Neuron (in vitro differentiated cells): Measurements from ENCODE around the gene GPC6.

Source experiments
- H2AFZ ChIP-seq: one replicate; pipeline ENCODE4 v1.6.1; 2013; ENCODE audit warnings: low read depth, mild to moderate bottlenecking, inconsistent platforms, low read length, moderate library complexity
- H3K27me3 ChIP-seq: one replicate; pipeline ENCODE4 v1.6.1; 2013; ENCODE audit warnings: low read length; ENCODE audit not compliant: insufficient read depth
- H3K36me3 ChIP-seq: one replicate; pipeline ENCODE4 v1.6.1; 2013; ENCODE audit warnings: low read length; ENCODE audit not compliant: insufficient read depth
- H3K4me1 ChIP-seq: one replicate; pipeline ENCODE4 v1.6.1; 2013; ENCODE audit warnings: low read length; ENCODE audit not compliant: insufficient read depth
- H3K4me3 ChIP-seq: 2 replicates; pipeline ENCODE4 v1.5.1; 2013; ENCODE audit warnings: mild to moderate bottlenecking, low read length, moderate library complexity
- H3K9me3 ChIP-seq: one replicate; pipeline ENCODE4 v1.6.1; 2013; ENCODE audit warnings: low read length

The GPC6 gene

DNA sequence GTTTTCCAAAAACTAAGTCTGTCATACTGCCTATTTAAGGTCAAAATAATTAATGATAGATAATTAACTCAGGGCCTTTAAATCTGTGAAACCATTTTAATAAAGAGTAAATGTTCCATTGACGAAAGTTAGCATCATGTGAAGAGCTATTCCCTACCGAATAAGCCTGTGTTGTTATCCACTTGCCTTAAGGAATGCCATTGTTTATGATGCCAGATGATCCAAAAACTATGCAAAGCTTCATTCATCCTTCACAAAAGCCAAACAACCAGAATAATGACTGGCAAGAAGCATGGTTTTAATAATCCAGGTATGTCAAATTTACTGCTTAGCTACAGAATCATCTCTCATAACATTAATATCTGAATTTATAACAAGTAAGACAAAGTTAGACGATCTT is 6.5 kb upstream of the GPC6 start:
- Histone ChIP-seq H3K36me3 (no peaks in the 10 kb centered on the region), H3K9me3 (no peaks in the 10 kb centered on the region), H2AFZ (no peak overlapping the region), H3K27me3 (no peaks in the 10 kb centered on the region), H3K4me3 (no peak overlapping the region), H3K4me1 (peaks cover 25% of the 10 kb centered on the region)

DNA sequence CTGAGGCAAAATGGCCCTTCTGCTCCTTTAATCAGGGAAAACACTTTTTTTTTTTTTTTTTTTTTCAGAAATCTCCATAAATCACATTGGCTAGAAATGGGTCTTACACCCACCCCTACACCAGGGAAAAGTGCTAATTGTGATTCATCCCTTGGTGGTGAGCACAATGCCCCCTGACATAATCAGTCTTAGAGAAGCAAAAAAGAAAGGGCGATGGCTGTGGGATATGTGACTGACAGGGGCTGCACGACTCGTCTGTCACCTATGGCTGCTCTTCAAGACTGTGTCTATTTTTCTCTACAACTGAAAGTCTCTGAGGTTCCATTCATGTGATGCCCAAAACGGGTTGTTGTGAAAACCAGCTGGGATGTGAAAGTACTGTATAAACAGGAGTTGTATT is 3.6 kb upstream of the GPC6 start:
- H3K27me3 ChIP-seq, result no peaks in the 10 kb centered on the region

DNA sequence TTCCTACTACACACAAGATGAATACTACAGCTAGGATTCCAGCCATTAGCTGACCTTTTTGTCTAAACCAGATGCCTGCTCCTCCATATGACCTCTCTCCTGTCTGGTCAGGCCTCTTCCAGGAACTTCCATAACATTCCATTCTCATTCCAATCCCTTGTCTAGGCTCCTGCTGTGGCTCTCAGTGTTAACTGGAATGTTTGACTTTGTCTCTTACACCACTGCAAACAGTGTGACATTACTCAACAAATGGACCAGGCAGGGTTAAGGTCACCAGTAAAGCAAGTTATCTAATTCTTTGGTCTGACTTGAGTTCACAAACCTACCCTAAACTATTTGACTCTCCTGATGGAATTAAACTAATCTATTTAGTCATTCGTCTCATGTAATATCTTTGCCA is 2.1 kb upstream of the GPC6 start:
- H3K36me3 ChIP-seq, result no peaks in the 10 kb centered on the region
- H3K4me1 ChIP-seq, result peaks cover 34% of the 10 kb centered on the region
- H3K27me3 ChIP-seq, result no peaks in the 10 kb centered on the region
- no peaks in the 10 kb centered on the region for H3K9me3 ChIP-seq
- H3K4me3 ChIP-seq, result no peak overlapping the region
- H2AFZ ChIP-seq, result no peak overlapping the region

More for the DNA sequence above, 3.6 kb upstream of the GPC6 start:
- Histone ChIP-seq H3K9me3 (no peaks in the 10 kb centered on the region), H3K36me3 (no peaks in the 10 kb centered on the region), H3K4me3 (no peak overlapping the region), H2AFZ (peak overlapping the region; percentile 6), H3K4me1 (peaks cover 30% of the 10 kb centered on the region)

DNA sequence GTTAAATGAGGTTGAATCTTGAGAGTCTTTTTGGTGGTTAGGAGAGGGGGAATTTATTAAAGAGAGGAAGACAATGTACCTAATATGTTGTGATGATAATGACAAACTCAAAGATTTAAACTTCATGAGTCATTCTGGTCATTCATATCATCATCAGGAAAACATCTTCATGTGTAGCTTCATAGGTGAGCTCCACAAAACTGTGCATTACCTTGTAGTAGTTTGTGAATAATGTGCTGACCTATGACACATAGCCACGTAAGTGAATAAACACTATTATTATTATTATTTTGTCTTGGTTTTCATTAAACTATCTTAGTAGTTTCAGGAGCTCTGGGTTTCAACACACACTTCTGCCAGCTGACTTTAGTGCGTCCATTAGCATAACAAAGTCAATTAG is 997 bp upstream of the GPC6 start:
- H3K27me3 ChIP-seq, result no peaks in the 10 kb centered on the region
- peak overlapping the region; percentile 85 for H3K4me3 ChIP-seq
- H3K36me3 ChIP-seq, result no peaks in the 10 kb centered on the region
- peaks cover 45% of the 10 kb centered on the region for H3K4me1 ChIP-seq
- H2AFZ ChIP-seq, result no peak overlapping the region
- H3K9me3 ChIP-seq, result no peaks in the 10 kb centered on the region

DNA sequence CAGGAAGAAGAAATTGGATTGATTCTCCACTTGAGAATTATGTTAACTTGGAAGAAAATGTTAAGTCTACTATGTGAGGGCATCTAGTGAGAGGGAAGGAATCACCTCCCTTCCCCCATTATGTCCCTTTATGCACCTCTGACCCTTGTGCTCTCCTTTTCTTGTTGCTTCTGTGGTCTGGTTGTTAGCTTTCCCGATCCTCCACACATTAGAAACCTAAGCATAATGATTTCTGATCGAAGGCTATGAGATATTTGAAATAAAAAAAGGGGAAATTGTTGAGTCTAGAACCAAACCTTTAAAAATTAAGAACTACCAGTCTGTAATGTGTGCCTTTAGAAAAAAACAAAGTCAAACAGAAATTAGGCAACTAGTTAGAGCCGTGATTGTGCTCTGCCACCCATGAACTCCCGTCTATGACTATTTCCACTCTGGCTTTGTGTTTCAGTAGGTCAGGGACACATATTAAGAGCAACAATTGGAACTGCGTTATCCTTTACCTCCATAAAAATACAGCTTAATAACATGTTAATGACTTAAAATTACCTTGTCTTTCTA is 463 bp upstream of the GPC6 start:
- Histone ChIP-seq H3K4me1 (peaks cover 47% of the 10 kb centered on the region), H3K36me3 (no peaks in the 10 kb centered on the region), H3K27me3 (no peaks in the 10 kb centered on the region), H2AFZ (peak overlapping the region; percentile 99), H3K9me3 (no peaks in the 10 kb centered on the region), H3K4me3 (peak overlapping the region; percentile 85)

DNA sequence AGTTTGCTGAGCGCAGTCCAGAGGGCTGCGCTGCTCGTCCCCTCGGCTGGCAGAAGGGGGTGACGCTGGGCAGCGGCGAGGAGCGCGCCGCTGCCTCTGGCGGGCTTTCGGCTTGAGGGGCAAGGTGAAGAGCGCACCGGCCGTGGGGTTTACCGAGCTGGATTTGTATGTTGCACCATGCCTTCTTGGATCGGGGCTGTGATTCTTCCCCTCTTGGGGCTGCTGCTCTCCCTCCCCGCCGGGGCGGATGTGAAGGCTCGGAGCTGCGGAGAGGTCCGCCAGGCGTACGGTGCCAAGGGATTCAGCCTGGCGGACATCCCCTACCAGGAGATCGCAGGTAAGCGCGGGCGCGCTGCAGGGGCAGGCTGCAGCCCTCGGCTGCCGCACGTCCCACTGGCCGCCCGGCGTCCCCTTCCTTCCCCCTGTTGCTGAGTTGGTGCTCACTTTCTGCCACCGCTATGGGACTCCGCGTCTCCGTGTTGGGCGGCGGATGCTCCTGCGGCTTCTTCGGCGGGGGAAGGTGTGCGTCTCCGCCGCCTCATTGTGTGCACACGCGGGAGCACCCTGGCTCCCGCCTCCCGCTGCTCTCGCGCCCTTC is 772 bp downstream of the GPC6 start:
- H3K36me3 ChIP-seq, result no peaks in the 10 kb centered on the region
- H3K27me3 ChIP-seq, result no peaks in the 10 kb centered on the region
- peaks cover 47% of the 10 kb centered on the region for H3K4me1 ChIP-seq
- H3K9me3 ChIP-seq, result no peaks in the 10 kb centered on the region
- H3K4me3 ChIP-seq, result peak overlapping the region; percentile 85
- peak overlapping the region; percentile 99 for H2AFZ ChIP-seq

DNA sequence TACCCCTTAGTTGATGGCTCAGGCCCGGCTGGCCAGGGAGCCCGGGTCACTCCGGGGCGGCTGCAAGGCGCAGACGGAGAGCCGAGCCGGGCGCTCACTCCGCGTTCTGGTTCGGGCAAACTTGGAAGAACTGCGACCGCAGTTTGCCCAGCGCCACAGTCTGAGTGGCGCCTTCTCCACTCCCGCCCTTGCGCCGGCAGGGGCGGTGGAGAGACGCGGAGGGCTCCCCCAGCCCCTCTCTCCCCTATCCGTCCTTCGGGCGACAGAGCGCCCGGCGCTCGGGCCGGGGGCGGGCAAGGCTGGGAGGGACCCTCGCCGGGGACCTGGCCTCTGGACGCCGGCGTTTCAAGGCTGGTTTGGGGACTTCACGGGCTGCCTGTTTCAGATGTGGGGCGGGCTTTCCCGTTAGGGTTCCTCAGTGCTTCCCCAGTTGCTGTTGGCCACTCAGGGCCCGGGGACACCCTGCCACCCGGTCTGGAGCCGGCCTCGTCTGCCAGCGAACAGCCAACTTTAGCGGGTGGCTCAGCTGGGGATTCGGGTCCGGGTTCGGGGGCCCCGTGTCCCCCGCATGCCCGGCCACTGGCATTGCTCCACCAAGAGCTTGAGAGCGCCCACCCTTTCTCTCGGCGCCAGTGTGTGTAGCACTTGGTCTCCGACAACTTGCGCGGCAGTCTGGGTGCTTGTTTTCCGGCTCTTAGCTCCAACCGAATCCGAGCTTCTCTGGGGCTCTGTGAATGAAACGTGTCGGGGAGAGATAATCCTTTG is 1.5 kb downstream of the GPC6 start:
- H3K4me1 ChIP-seq, result peaks cover 42% of the 10 kb centered on the region
- H3K27me3 ChIP-seq, result no peaks in the 10 kb centered on the region
- peak overlapping the region; percentile 85 for H3K4me3 ChIP-seq
- peak overlapping the region; percentile 99 for H2AFZ ChIP-seq
- H3K36me3 ChIP-seq, result no peaks in the 10 kb centered on the region
- H3K9me3 ChIP-seq, result no peaks in the 10 kb centered on the region

DNA sequence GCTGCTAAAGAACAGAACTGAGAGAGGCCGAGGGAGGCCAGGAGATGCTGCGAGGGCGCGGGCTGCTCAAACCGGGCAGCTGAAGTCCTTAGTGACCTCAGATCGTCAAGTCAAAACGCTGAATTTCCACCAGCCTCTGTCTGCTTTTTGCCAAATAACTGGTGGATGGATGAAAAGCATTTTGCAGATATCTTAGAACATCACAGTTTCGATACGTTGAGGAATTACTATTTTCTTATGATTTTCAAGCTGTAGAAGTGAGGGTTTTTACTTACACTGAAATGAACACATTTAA is 2.0 kb downstream of the GPC6 start:
- Histone ChIP-seq H2AFZ (peak overlapping the region; percentile 99), H3K36me3 (no peaks in the 10 kb centered on the region), H3K27me3 (no peaks in the 10 kb centered on the region), H3K9me3 (no peaks in the 10 kb centered on the region), H3K4me1 (peaks cover 37% of the 10 kb centered on the region), H3K4me3 (peak overlapping the region; percentile 85)

DNA sequence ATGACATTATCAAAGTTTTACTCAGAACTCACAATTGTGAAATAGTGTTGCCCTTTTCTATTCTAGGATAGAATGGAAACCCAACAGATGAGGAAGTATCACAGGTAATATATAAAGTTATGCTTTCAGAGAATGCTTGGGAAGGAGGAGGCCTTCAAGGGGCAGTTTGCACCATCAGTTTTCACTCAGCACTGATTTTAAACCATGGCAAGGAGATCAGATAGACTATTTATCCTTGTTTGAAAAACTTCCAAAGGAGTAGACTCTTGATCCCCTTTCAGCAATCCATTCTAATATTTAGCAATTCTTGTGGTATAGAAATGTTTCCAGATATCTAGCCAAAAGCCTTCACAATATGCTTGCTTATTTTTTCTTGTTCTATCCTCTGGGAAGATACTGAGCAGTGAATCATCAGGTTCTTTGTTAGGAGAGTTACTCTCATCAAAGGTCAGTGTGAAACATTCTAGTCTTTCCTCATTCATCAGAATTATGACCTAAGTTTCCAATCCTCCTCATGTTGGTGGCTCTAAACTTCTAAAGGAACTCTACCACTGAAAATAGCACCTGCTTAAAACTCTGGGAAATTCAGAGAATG is 3.8 kb downstream of the GPC6 start:
- Histone ChIP-seq H3K27me3 (no peaks in the 10 kb centered on the region), H3K4me1 (peaks cover 26% of the 10 kb centered on the region), H3K36me3 (no peaks in the 10 kb centered on the region), H3K9me3 (no peaks in the 10 kb centered on the region), H2AFZ (no peak overlapping the region), H3K4me3 (peak overlapping the region; percentile 85)

DNA sequence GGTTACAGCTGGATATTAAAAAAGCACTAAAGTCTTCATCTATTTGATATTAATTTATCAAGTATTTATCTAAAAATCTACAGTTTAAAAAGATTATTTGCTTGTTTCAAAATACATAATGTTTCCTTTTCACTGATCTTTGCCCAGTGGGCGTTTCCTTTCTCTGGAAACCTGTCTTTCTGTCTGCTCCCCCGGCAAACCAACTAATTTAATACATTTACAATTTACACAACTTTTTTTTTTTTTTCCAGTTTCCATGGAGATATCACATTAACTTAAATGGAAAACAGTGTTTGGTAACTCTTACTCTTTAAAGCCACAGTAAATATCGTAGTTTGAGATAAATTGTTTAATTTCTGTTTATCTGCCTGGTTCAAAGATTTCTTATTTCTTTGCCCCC is 5.3 kb downstream of the GPC6 start:
- no peaks in the 10 kb centered on the region for H3K9me3 ChIP-seq
- no peaks in the 10 kb centered on the region for H3K36me3 ChIP-seq
- H3K4me1 ChIP-seq, result peaks cover 16% of the 10 kb centered on the region
- no peak overlapping the region for H2AFZ ChIP-seq
- no peaks in the 10 kb centered on the region for H3K27me3 ChIP-seq
- H3K4me3 ChIP-seq, result no peak overlapping the region

DNA sequence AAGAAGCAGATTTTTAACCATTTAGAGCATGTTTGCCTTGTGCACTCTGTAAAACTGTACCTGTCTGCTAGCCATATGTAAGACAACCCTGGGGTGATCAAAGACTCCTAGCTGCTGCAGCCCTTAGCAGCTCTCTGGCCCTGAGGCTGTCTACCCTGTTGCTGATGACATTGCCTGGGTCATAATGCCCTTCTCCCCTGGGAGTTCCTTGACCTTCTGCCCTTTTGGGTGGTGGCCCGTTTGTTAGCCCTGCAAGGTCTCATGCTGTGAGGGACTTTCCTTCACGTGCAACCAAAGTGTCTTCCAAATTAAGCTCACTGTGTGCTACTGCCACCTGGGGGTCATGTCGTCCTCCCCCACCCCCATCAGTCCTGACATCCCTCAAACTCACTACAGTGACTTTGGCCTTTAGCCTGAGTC is 7.4 kb downstream of the GPC6 start:
- H3K4me1 ChIP-seq, result peaks cover 16% of the 10 kb centered on the region
- H3K27me3 ChIP-seq, result no peaks in the 10 kb centered on the region
- no peak overlapping the region for H3K4me3 ChIP-seq
- H3K9me3 ChIP-seq, result peaks cover 2% of the 10 kb centered on the region
- H2AFZ ChIP-seq, result no peak overlapping the region
- no peaks in the 10 kb centered on the region for H3K36me3 ChIP-seq

DNA sequence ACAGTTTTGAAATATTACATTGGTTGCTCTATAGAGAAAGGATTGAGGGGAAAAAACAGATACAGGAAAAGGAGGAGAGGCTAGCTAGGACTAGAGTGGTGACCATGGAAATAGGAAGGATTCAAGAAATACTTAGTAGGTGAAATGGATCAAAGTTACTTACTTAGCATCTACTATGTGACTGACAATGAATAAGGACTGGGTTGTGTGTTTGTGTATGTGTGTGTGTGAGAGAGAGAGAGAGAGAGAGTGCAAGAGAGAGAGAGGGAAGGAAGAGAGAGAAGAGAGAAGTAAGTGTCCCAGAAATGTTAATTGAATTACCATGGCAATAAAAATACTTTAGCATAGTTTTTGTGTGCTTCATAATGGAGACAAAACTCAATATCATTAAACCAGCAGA is 7.9 kb downstream of the GPC6 start:
- H3K27me3 ChIP-seq, result no peaks in the 10 kb centered on the region
- no peak overlapping the region for H3K4me3 ChIP-seq
- H2AFZ ChIP-seq, result no peak overlapping the region
- H3K4me1 ChIP-seq, result peaks cover 13% of the 10 kb centered on the region
- H3K9me3 ChIP-seq, result peaks cover 2% of the 10 kb centered on the region
- H3K36me3 ChIP-seq, result no peaks in the 10 kb centered on the region

DNA sequence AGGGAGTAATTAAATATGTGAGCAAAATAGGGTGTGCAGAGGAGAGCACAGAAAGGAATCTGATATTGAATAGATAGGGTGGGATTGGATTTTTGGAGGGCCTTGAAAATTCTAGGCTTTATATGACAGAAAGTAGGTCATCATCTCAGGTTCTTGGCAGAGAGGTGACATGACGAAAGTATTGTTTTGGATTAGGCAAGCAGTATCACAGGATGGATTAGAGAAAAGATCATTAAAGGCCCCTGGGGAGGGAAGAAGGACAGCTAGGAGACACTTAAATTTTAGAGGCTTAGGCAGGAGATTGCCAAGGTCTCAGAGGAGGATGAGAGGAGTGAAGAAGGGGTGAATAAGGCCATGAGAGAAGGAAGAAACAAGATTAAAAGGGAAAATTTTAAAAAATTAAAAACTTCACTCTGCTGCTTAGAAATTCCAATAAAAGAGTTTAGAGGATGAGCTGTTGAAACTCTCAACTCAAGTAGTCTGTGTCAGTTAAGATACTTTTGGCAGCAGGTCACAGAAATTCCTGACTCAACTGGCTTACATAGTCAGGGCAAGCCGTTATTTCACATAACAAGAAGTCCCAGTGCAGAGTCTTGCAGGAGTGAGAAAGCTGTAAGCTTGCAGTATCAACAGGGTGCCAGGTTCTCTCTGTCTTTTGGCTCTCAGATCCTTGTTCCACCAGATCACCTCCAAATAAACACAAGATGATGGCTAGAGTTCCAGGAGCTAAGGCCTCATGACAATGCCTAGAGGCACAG is 8.8 kb downstream of the GPC6 start:
- no peaks in the 10 kb centered on the region for H3K36me3 ChIP-seq
- no peak overlapping the region for H2AFZ ChIP-seq
- no peaks in the 10 kb centered on the region for H3K27me3 ChIP-seq
- peaks cover 4% of the 10 kb centered on the region for H3K4me1 ChIP-seq
- no peak overlapping the region for H3K4me3 ChIP-seq
- peaks cover 2% of the 10 kb centered on the region for H3K9me3 ChIP-seq
